ENCODE results near the gene TNIK.

DNA sequence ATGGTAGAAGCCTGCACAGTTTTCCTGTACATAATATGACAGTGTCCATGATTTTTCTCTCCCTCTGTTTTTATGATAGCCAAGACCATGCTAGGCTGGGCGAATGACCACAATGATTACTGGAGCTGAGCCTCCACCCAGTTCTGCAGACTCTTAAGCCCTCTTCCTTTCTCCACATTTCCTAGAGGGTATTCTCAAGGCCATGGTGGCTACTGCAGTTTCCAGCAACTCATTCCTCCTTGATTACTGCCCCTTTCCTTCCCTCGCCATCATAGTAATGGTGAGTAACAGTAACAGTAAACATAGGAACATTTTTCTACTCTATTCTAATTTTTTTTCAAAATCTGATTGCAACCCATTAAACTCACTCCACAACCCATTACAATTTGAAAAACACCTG lies 20.2 kb downstream of the TNIK start:
- TF ChIP-seq MIXL1 (CRISPR knock-in tag; IDR thresholded peaks at IDR 0.05) (no peak), TOE1 (CRISPR knock-in tag; IDR thresholded peaks at IDR 0.05) (no peak), EZH2 (conservative IDR thresholded peaks at IDR 0.05; ENCODE audit: low read depth, low read length) (no peak), ZNF224 (CRISPR knock-in tag; IDR thresholded peaks at IDR 0.05) (no peak), CC2D1A (CRISPR knock-in tag; IDR thresholded peaks at IDR 0.05) (no peak), ZSCAN25 (CRISPR knock-in tag; IDR thresholded peaks at IDR 0.05) (no peak), JUND (CRISPR knock-in tag; IDR thresholded peaks at IDR 0.05) (no peak), MTA1 (CRISPR knock-in tag; IDR thresholded peaks at IDR 0.05; ENCODE audit: borderline replicate concordance) (no peak), NFIB (CRISPR knock-in tag; IDR thresholded peaks at IDR 0.05; ENCODE audit: borderline replicate concordance) (no peak), HCFC1 (IDR thresholded peaks at IDR 0.05; ENCODE audit: low read depth, low read length) (no peak)
- TF ChIP-seq, protein P1, sequence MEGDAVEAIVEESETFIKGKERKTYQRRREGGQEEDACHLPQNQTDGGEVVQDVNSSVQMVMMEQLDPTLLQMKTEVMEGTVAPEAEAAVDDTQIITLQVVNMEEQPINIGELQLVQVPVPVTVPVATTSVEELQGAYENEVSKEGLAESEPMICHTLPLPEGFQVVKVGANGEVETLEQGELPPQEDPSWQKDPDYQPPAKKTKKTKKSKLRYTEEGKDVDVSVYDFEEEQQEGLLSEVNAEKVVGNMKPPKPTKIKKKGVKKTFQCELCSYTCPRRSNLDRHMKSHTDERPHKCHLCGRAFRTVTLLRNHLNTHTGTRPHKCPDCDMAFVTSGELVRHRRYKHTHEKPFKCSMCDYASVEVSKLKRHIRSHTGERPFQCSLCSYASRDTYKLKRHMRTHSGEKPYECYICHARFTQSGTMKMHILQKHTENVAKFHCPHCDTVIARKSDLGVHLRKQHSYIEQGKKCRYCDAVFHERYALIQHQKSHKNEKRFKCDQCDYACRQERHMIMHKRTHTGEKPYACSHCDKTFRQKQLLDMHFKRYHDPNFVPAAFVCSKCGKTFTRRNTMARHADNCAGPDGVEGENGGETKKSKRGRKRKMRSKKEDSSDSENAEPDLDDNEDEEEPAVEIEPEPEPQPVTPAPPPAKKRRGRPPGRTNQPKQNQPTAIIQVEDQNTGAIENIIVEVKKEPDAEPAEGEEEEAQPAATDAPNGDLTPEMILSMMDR (CRISPR knock-in tag; IDR thresholded peaks at IDR 0.05), result no peak
- TF ChIP-seq, protein P2, sequence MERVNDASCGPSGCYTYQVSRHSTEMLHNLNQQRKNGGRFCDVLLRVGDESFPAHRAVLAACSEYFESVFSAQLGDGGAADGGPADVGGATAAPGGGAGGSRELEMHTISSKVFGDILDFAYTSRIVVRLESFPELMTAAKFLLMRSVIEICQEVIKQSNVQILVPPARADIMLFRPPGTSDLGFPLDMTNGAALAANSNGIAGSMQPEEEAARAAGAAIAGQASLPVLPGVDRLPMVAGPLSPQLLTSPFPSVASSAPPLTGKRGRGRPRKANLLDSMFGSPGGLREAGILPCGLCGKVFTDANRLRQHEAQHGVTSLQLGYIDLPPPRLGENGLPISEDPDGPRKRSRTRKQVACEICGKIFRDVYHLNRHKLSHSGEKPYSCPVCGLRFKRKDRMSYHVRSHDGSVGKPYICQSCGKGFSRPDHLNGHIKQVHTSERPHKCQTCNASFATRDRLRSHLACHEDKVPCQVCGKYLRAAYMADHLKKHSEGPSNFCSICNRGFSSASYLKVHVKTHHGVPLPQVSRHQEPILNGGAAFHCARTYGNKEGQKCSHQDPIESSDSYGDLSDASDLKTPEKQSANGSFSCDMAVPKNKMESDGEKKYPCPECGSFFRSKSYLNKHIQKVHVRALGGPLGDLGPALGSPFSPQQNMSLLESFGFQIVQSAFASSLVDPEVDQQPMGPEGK (CRISPR knock-in tag; IDR thresholded peaks at IDR 0.05), result no peak
- TF ChIP-seq, protein P3, sequence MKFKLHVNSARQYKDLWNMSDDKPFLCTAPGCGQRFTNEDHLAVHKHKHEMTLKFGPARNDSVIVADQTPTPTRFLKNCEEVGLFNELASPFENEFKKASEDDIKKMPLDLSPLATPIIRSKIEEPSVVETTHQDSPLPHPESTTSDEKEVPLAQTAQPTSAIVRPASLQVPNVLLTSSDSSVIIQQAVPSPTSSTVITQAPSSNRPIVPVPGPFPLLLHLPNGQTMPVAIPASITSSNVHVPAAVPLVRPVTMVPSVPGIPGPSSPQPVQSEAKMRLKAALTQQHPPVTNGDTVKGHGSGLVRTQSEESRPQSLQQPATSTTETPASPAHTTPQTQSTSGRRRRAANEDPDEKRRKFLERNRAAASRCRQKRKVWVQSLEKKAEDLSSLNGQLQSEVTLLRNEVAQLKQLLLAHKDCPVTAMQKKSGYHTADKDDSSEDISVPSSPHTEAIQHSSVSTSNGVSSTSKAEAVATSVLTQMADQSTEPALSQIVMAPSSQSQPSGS (CRISPR knock-in tag; IDR thresholded peaks at IDR 0.05), result no peak
- TF ChIP-seq, protein P4, sequence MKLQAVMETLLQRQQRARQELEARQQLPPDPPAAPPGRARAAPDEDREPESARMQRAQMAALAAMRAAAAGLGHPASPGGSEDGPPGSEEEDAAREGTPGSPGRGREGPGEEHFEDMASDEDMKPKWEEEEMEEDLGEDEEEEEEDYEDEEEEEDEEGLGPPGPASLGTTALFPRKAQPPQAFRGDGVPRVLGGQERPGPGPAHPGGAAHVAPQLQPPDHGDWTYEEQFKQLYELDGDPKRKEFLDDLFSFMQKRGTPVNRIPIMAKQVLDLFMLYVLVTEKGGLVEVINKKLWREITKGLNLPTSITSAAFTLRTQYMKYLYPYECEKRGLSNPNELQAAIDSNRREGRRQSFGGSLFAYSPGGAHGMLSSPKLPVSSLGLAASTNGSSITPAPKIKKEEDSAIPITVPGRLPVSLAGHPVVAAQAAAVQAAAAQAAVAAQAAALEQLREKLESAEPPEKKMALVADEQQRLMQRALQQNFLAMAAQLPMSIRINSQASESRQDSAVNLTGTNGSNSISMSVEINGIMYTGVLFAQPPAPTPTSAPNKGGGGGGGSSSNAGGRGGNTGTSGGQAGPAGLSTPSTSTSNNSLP (IDR thresholded peaks at IDR 0.05; ENCODE audit: low read depth, low read length), result no peak

Measured in HepG2 (cell line).